Hematopoietic multipotent progenitor cell treated with erythropoietin and hydrocortisone succinate and interleukin-3 and kit ligand, for 6 days (in vitro differentiated cells): ENCODE results near the gene ECE1.

Source experiments
- DNase-seq: peaks from one replicate; pipeline ENCODE4 v3.0.0-alpha.2; 2015

The ECE1 gene

DNA sequence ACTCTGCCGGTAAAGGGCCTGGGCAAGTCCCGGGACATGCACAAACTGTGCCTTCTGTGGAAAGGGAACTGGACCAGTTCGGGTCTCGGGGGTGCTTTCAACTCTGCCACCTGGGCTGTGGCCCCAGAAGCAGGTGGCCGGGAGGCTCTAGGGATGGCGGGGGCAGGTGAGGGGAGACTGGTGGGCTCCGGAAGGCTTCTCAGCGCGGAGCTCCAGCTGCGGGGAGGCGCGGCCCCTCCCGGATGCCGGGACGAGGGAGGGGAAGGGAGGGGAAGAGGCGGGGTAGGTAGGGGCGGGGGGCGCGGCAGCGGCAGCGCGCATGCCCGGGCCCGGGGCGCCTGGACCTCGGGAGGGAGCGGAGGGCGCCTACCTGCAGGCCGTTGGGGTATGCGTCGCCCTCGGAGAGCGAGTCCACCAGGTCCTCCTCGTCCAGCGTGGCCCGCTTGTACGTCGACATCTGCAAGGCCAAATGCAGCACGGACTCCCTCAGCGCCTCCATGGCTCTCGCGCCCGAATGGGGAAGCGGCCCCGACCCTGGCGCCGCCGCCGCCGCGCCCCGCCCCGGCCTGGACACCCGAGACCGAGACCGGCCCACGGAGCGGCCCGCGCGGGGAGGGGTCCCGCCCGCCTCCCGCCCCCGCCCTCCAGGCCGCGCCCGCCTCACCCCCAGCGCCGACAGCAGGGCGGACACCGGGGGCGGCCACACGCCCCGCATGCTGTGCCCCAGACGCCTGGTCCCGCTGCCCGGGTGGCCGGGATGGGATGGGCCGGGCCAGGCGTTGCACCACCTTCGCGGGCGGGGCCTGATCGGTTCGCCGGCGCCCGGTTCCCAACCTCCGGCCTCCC lies at the start of gene ECE1:
ECE1 (minus strand) TSS at position 764 of the 846 bp plus-strand sequence; CDS start at position 715, 49 bp downstream.
- DNase-seq: peak; percentile 42

DNA sequence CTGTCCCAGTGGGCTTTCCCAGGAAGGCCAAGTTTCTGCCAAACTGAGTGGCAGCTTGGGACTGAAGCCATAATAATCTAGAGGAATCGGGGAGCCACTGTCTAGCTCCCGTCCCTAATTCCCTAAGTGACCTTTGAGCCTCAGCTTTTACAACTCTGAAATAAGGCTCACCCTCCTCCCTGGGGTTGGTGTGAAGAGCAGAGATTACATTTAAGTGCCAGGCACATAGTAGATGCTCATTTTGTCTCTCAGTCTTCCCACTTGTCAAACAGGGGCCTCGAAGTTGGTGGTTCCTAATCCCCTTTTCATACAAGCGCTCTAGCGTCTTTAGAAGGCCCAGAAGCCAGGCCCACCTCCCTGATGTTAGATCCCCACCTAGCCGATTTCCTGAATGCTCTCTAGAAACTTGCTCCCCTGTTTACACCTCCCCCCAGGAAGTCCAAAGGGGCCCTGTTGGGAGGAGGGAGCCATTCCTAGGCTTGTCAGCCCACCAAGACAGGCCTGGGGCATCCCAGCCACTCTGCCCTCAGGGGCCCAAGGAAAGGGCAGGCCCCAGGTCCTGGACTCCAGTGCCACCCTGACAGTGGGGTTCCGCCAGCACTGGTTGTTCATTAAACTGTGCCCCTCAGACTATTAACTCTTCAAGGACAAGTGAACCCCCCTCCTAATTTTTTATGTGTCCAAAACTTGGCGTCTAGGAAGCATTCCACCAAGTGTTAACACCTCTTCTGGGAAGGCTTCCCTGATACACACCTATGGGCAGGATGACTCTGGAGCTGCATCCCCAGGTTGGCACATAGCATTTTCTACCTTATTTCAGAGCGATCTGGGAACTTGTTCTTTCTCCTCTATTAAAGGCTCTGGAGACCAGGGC lies 49.3 kb upstream of the ECE1 start:
- no peak for DNase-seq

DNA sequence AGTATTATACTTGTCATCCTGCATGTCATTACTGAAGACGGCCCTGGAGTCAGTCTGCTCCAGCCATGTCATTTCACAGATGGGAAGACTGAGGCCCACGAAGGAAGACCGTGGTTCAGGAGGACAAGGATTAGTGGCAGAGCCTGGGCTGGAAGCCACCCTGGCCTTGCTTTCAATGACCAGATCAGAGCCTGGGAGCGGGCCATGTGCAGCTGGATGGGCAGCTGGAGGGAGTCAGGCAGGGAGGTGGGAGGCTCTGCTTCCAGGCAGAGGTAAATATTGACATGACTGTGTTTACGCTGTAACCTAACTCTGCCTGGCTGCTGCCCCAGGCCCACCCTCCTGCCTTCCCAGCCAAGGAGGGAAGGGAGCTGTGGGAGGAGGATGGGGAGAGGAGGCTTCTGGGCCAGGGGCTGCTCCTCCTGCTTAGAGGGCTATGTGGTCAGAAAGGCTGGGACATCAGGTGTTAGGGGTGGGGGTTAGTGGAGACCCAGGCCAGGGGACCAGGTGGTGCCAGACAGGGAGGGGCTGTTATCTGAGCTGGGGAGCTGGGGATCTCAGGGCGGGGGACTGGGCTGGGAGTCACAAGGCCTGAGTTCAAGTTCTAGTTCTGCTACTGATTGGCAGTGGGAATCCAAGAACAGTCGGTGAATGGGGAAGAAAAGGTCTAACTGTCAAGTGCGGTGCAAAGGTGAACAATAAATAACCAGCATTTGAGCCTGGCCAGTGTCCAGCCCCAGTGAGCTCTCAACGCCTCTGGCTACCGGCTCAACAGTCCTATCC lies 48.5 kb upstream of the ECE1 start:
- DNase-seq: no peak

DNA sequence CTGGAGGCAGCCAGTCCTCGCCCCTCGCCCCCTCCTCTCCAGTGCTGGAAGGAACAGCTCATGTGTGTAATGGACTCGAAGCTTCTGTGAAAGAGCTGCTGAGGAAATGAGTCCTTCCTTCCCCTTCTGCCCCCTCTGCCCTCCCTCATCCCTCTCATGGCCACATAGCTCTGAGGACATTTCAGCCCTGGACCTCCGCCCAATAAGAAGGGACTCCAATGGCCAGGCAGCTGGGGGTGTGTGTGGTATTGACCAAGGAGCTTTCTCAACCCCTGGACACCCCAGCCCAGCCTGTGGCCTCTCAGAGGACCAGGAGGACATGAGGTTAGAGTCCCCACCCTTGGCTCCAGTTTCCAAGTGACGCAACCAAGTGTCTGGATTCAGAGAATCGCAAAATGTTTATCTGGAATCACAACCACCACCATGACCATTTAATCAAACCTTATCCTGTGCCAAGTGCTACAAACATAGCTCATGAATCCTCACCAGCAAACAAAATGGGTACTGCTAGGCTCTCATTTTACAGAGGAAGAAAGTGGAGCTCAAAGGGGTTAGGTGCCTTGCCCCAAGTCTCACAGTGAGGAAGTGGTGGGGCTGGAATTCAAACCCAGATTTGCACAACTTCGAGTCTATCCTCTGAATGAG lies 47.8 kb upstream of the ECE1 start:
- peak; percentile 73 for DNase-seq

DNA sequence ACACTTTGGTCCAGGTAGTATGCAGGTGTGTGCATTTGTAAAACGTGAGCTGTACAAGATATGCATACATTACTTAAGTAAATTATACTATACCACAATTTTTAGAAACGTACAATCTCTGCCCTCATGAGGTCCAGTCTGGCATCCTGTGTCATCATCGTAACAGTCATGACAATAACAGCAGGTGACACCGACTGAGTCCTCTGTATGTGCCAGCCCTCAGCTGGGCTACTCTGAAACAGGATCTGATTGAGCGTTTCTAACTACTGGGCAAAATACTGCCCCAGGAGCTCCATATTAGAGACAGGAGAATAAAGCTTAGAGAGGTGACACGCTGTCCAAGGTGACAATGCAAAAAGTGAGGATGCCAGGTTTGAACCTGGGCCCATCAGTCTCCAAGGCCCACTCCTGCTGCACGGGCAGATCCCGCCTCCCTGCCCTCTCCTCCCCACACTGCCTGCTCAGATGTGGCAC lies 47.2 kb upstream of the ECE1 start:
- DNase-seq: no peak

DNA sequence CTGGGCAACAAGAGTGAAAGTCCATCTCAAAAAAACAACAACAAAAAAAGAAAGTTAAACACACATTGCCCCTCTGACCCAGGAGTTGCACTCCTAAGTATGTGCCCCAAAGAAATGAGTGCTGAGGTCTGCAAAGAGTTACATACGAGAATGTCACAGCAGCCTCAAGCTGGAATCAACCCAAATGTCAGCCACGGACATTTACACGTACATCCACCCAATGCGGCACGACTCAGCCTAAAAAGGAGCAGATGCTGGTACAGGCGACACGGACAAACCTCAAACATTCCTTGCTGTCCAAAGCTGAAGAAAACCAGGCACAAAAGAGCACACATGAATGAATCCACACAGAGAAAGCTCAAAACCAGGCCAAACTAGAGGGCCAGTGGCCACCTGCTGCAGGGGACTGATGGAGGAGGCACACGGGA lies 46.8 kb upstream of the ECE1 start:
- no peak for DNase-seq

DNA sequence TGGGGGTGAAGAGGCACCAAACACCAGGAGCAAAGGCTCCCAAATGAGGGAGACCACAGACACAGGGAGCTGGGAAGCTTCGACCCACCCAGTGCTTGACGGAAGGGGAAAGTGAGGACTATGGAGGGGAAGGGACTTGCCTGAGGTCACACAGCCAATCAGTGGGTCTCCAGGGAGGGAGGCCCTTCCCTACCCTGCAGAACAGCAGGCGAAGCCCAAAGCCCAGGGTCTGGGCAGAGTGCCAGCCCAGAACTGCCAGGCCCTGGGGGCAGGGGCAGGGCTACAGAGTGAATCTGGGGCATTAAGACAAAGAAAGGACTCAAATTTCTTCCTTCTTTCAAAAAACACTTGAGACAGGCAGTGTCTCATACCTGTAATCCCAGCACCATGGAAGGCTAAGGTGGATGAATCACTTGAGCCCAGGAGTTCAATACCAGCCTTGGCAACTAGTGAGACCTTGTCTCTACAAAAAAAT lies 45.5 kb upstream of the ECE1 start:
- peak; percentile 86 for DNase-seq

DNA sequence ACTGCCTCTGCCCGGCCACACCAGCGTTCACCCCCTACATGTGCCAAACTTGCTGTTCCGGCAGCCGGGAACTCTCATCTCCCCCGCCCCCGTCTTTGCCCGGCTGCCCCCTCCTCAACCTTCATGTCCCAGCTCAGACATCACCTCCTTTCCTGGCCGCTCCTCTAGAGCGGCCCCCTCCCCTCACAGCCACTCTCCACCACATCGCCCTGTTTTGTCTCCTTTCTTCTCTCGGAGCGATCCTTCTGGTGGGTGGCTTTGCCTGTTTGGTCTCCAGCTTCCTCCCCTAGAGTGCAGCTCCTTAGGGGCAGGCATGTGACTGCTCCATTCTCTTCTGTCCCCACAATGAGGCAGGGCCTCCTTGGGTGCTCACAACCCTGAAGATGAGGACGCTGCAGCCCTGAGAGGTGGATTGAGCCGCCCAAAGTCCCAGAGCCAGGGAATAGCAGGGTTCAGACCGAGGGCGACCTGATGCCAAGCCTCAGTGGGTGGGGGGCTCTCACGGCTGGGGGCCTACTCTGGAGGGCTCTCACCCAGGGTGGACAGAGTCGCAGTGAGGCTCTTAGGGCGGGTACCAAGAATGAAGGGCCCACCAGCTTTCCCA lies 44.9 kb upstream of the ECE1 start:
- no peak for DNase-seq

DNA sequence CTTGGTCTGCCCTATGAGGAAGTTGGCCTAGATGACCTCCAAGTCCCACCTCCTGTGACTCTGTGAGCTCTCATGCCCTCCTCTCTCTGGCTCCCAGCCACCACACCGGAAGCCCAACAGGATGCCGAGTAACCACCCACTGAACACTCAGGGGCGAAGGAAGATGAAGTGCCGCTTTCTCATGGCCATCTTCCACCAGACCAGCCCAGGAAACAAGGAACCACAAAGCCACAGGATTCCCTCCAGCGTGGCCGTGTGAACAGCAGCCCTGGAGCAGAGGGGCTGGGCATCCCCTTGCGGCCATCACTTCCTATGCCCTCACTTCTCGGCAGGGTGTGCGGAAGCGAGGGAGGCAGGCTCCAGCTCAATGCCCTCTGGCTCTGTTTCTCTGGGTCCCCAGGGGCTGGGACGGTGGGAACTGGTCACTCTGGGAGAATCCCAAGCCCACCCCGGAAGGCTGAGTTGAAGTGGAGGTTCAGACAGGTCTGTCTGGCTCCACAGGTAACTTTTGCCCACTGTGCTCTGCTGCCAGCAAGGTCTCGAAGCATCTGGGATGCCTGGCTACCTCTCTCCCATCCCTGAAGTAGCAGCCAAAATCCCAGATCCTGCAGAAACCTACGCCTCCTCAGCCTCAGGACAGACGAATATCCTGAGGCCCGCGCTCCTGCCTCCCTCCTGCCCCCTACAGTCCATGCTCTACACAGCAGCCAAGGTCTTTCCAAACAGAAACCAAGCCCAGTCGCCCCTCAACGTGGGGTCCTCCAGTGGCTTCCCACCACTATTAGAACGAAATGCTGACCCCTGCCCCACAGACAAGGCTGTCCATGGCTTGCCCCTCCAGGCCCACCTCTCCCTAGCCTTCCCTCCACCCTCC lies 44.2 kb upstream of the ECE1 start:
- DNase-seq: peak; percentile 92

DNA sequence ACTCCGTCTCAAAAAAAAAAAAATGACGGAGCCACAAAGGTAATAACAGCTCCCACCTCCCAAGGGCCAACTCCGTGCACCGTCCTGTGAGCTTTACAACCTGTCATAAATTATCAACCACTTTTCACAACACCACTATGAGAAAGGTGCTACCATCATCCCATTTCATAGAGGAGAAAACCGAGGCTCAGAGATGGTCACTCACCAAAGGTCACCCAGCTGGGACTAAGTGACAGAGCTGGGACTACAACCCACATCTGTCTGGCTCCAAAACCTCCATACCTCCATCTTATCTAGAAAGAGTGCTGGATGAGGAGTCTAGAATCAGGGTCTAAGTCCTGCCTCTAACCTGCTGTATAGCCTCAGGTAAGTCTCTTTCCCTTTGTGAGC lies 43.6 kb upstream of the ECE1 start:
- no peak for DNase-seq

DNA sequence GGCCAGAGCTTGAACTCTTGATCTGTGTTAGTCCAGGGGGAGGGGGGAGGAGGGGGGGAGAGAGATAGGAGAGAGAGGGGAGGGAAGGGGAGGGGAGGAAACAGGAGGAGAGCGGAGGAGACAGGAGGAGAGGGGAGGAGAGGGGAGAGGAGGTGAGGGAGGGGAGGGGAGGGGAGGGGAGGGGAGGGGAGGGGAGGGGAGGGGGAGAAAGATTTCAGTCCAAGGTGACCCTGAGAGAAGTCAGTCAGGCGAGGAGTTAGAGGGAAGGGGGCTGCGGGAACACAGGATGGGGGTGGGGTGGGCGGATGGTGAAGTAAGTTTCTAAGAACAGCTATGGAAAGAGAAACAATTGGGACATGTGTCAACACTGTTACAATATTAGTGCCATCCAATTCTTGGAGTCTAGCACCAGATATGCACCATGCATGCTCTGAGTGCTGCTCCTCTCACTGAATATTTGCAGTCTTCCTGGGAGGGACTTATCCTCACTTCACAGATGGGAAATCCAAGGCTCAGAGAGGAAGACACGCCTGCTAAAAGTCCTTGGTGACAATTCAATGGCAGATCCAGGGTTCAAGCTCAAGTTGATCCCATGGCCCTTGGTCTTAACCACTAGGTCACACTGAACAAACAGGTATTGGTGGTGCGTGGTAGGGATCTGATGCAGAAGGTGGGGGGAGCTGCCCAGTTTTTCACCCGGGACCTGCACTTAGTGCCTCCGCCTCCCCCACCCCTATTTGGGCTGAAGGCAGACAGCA lies 42.5 kb upstream of the ECE1 start:
- no peak for DNase-seq

DNA sequence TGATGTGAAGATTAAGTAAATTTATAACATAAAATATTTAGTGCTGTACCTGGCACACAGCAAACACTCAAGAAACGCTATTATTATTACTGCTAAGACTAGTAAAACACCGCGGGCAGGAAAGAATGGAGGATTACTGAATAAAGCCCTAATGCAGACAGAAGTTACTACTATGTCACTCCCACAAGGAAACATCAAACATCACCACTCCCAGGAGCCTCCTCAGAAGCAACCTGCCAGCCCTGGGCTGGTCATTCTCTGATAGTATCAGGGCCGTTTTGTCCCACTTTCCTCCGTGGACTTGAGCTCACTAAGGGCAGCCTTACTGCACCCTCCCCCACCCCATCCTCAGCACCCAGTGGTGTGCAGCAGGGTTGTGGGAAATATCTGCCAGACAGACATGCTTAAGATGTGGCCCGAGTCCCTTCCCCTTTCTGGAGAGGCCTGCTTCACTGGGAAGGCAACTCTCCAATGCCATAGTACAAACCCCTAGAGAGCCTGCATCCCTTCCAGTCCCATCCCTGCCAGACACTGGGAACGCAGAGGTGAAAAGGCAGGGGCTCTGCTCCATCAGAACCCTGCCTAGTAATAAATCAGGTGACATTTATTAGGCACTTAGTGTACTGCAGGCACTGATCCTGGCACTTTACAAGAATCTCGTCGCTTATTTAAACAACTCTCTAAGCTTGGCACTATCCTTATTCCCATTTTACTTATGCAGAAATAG lies 41.7 kb upstream of the ECE1 start:
- peak; percentile 40 for DNase-seq

DNA sequence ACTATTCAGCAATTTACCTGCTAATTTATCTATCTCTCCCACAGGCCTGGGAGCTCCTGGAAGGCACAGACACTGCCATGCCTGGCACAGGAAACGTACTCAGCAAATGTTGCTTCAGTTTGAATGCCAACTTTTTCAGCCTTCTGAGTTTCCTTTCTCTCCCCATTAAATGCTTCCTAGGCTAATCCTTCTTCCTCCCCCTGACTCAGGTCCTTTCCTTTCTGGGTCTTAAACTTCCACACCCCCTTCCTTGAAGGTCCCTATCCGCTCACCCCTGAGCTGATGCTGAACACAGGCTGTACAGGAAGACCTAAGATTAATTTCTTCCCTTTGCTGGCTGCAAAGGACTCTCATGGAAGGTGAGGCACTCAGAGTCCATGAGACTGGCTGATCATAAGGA lies 40.3 kb upstream of the ECE1 start:
- DNase-seq: no peak

DNA sequence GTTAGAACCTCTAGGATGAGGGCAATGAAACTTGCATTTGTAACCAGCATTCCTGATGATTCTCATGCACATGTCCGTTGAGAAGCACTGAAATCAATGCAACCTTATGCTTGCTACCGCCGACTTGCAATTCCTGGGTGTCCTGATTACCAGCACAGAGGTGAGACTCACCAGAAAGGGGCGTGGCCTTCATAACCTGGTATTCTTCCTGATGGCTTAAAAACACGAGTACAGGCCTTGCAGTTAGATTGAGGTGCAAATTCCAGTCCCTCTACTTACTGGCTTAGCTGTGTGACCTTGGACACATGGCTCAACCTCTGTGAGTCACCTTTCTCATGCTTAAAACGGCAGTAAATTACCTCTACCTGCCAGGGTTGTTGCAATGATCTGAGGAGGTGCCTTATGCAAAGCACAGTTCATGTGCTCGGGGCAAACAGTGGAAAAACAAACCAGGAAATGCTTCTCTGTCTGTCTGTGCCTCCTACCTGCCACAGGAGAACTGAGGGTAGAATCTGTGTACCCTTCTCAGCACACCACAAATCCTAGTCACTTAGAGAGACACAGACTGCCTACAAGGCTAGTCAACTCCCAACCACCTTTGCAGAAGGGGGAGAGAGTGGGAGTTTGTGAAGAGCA lies 39.1 kb upstream of the ECE1 start:
- no peak for DNase-seq

DNA sequence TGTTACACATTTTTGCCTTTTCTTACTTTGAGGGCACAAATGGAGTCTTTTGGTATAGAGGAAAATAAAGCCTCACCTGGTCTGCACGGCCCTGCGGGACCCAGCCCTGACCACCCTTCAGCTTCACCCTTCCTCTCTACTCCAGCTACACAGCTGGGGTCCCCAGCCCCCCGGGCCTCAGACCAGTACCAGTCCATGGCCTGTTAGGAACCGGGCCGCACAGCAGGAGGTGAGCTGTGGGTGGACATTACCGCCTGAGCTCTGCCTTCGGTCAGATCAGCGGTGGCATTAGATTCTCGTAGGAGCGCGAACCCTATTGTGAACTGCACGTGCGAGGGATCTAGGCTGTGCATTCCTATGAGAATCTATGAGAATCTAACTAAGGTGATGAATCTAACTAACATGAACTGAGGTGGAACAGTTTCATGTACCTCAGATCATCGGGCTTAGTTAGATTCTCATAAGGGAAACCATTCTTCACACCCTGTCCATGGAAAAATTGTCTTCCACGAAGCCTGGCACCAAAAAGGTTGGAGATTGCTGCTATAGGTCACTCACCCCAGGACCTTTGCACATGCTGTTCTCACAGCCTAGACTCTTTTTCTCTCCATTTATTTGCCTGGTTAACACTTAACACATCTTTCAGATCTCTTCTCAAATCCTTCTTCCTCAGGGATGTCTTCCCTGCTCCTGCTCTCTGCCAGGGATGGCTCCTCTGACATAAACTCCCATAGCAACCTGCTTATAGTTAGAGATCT lies 37.5 kb upstream of the ECE1 start:
- no peak for DNase-seq

DNA sequence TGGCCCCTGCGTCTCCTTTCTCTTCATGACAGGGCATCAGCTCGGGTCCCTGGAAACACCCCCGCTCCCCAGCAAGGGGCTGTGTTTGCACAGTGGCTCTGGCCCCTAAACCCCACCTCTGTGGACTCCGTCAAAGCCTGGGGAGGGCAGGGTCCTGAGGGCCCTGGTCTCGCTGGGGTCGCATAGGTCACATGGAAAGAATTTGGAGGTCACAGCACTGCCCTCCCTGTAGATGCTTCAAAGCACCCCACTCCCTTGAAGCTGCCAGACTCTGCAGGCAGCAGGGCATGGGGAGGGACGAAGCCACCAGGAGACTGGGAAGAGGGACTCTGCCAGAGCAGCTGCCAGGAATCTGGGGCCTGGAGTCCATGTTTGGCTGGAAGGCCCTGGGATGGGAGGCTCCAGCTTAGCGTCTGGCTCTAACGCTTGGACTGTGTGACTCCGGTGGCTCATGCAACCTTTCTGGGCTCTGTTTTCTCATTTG lies 36.6 kb upstream of the ECE1 start:
- DNase-seq: no peak

DNA sequence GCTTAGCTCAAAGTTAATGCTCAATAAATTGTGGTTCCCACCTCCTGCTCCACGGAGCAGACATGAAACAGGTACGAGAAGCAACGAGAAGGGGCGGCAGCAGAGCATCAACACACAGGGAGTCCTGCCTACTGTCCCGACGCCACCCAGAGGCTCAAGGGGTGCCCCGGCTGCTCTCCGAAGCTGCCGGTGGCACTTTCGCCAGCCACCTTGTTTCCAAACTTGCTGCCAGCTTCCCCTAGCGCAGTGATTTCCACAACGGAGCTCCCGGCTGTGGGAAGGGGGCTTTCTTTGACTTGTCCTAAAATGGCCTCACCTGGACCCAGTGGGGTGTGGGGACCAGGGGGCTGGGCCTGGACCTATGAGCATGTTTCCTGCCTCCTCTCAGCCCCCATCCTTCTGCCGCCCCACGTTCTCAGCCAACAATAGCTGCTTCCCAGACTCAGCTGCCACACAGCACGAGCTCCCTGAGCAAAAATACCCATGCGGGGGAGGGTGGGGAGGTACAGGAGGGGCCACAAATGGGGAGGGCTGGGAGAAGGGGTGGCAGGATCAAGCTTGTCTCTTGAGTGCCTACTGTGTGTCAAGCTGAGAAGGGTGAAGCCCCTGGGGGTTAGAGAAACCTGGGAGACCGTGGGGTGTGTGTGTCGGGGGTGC lies 35.6 kb upstream of the ECE1 start:
- DNase-seq: no peak
